PC-3 (cell line): ENCODE results near the gene PRUNE2. TPM values are rescaled to one million over a fixed set of nuclear protein-coding genes. Genes with fewer than 3 reads are reported as not detected.

Experiments used
- ATAC-seq: fragments of 200-7000 bp; cut with Tn5 transposase; 2 replicates; pipeline ENCODE4 v1.9.1; 2020; ENCODE audit warnings: mild to moderate bottlenecking, moderate library complexity
- BruUV-seq: library from RNA; stranded (reverse); fragments of 400-500 nt; replicated peaks from 2 replicates; lab custom pipeline; 2021; lab: Mats Ljungman, UMichigan
- CTCF ChIA-PET: fragments of 300-600 bp; sonication (Branson Sonifier 250); formaldehyde crosslinking; loops from one replicate; lab custom pipeline; 2022; ENCODE audit warnings: antibody characterized with exemption; lab: Charles Lee
- POLR2A ChIA-PET: fragments of 300-600 bp; sonication (Branson Sonifier 250); formaldehyde crosslinking; loops from one replicate; lab custom pipeline; 2022; ENCODE audit warnings: antibody characterized with exemption; ENCODE audit not compliant: unreplicated experiment; lab: Charles Lee
- DNase-seq: peaks from one replicate; pipeline ENCODE4 v3.0.0-alpha.2; 2015
- H2AFZ ChIP-seq: fragments of 300-600 bp; sonication (generic); 2 replicates; pipeline ENCODE4 v1.6.0; 2016; ENCODE audit warnings: antibody characterized with exemption, low read length
- H3F3A ChIP-seq: fragments of 300-600 bp; sonication (generic); one replicate; pipeline ENCODE4 v1.6.0; 2017; ENCODE audit warnings: antibody characterized with exemption, low read length, control low read depth, mild to moderate bottlenecking; ENCODE audit not compliant: unreplicated experiment
- H3K27ac ChIP-seq: fragments of 300-600 bp; sonication (generic); 2 replicates; pipeline ENCODE4 v1.5.1; 2016; ENCODE audit warnings: mild to moderate bottlenecking, low read length
- H3K27me3 ChIP-seq: fragments of 300-600 bp; sonication (generic); 2 replicates; pipeline ENCODE4 v1.6.1; 2016; ENCODE audit warnings: low read length, mixed read lengths
- H3K36me3 ChIP-seq: fragments of 300-600 bp; sonication (generic); 2 replicates; pipeline ENCODE4 v1.6.1; 2016; ENCODE audit warnings: low read depth, mixed run types, low read length, mixed read lengths
- H3K4me1 ChIP-seq: fragments of 300-600 bp; sonication (generic); 2 replicates; pipeline ENCODE4 v1.5.1; 2016; ENCODE audit warnings: low read length; ENCODE audit not compliant: insufficient read depth
- H3K4me2 ChIP-seq: fragments of 300-600 bp; sonication (generic); 2 replicates; pipeline ENCODE4 v1.6.0; 2016; ENCODE audit warnings: low read length
- H3K4me3 ChIP-seq: fragments of 300-600 bp; sonication (generic); 2 replicates; pipeline ENCODE4 v1.5.1; 2016; ENCODE audit warnings: mild to moderate bottlenecking, low read length, mixed read lengths
- H3K79me2 ChIP-seq: fragments of 300-600 bp; sonication (generic); 2 replicates; pipeline ENCODE4 v1.6.1; 2017; ENCODE audit warnings: low read length, mixed read lengths
- H3K9ac ChIP-seq: fragments of 300-600 bp; sonication (generic); 2 replicates; pipeline ENCODE4 v1.6.0; 2016; ENCODE audit warnings: mild to moderate bottlenecking, low read length
- H3K9me2 ChIP-seq: fragments of 300-600 bp; sonication (generic); replicated peaks from 2 replicates; pipeline ENCODE4 v1.6.1; 2016; ENCODE audit warnings: mixed run types, low read length, mixed read lengths
- H3K9me3 ChIP-seq: fragments of 300-600 bp; sonication (generic); 2 replicates; pipeline ENCODE4 v1.6.1; 2016; ENCODE audit warnings: low read length, mixed read lengths
- H4K20me1 ChIP-seq: fragments of 300-600 bp; sonication (generic); 2 replicates; pipeline ENCODE4 v1.6.1; 2016; ENCODE audit warnings: low read length, mixed read lengths
- EZH2 ChIP-seq: fragments of 300-600 bp; sonication (generic); IDR thresholded peaks from one replicate; pipeline ENCODE4 v1.6.1; 2017; ENCODE audit warnings: antibody characterized with exemption, mild to moderate bottlenecking, low read length; ENCODE audit not compliant: unreplicated experiment
- EZH2phosphoT487 ChIP-seq: fragments of 300-600 bp; sonication (generic); IDR thresholded peaks from 2 replicates; pipeline ENCODE4 v1.6.1; 2018; ENCODE audit warnings: mild to moderate bottlenecking, antibody characterized with exemption, low read length, borderline replicate concordance
- intact Hi-C: fragments of 100-400 bp; cut with micrococcal nuclease; formaldehyde crosslinking; loops from 2 replicates; pipeline ENCODE4 v1.9.0; 2023
- total RNA-seq: library from RNA; depleted of rRNA; stranded (reverse); fragments of >200 nt; gene quantifications from 2 replicates; pipeline ENCODE4 v1.2.3, GENCODE V29; 2014
- TF ChIP-seq, protein P1 (sequence below): fragments of 300-600 bp; sonication (generic); conservative IDR thresholded peaks from 2 replicates; pipeline ENCODE4 v1.5.1; 2017; ENCODE audit warnings: antibody characterized with exemption, low read depth, mild to moderate bottlenecking, low read length

Gene PRUNE2
- total RNA-seq, 1 experiment from 2014 or later: not detected

DNA sequence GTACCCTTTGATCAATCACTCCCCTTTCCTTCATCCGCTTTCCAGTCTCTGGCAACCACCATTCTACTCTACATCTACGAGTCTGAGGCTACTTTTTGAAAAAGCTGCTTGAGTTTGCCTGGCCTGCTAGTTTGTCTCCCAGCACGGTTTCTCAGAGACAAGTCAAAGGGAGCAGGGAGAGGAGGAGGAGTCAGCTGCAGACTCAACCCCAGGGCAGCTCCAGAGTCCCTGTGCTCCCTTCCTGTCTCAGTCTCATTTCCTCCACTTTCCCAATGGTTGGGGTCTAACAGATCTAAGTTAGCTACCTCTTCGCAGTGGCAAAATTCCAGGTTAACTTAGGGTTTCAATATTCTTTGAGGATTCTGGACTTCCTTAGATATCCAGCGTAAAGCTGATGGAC lies 221.7 kb downstream of the PRUNE2 start:
- no peak overlapping the region for H3K27ac ChIP-seq
- H3K4me2 ChIP-seq: no peak overlapping the region
- no peaks in the 10 kb centered on the region for H3K9me3 ChIP-seq
- ChIA-PET POLR2A (no interaction called here), CTCF (no interaction called here)
- no peaks in the 10 kb centered on the region for H3K79me2 ChIP-seq
- H3K36me3 ChIP-seq: no peaks in the 10 kb centered on the region
- no peaks in the 10 kb centered on the region for H3K27me3 ChIP-seq
- no peaks in the 10 kb centered on the region for H3K4me1 ChIP-seq
- no peaks in the 10 kb centered on the region for H3F3A ChIP-seq
- no TSS peak for BruUV-seq
- intact Hi-C loops: no loop called here
- H3K4me3 ChIP-seq: no peak overlapping the region
- DNase-seq (no peak), ATAC-seq (no peak)
- H4K20me1 ChIP-seq: no peaks in the 10 kb centered on the region
- H2AFZ ChIP-seq: no peak overlapping the region
- TF ChIP-seq, protein P1, sequence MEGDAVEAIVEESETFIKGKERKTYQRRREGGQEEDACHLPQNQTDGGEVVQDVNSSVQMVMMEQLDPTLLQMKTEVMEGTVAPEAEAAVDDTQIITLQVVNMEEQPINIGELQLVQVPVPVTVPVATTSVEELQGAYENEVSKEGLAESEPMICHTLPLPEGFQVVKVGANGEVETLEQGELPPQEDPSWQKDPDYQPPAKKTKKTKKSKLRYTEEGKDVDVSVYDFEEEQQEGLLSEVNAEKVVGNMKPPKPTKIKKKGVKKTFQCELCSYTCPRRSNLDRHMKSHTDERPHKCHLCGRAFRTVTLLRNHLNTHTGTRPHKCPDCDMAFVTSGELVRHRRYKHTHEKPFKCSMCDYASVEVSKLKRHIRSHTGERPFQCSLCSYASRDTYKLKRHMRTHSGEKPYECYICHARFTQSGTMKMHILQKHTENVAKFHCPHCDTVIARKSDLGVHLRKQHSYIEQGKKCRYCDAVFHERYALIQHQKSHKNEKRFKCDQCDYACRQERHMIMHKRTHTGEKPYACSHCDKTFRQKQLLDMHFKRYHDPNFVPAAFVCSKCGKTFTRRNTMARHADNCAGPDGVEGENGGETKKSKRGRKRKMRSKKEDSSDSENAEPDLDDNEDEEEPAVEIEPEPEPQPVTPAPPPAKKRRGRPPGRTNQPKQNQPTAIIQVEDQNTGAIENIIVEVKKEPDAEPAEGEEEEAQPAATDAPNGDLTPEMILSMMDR: no peak
- no peak for TF ChIP-seq EZH2
- TF ChIP-seq EZH2phosphoT487: no peak
- no peaks in the 10 kb centered on the region for H3K9me2 ChIP-seq
- H3K9ac ChIP-seq: no peak overlapping the region

DNA sequence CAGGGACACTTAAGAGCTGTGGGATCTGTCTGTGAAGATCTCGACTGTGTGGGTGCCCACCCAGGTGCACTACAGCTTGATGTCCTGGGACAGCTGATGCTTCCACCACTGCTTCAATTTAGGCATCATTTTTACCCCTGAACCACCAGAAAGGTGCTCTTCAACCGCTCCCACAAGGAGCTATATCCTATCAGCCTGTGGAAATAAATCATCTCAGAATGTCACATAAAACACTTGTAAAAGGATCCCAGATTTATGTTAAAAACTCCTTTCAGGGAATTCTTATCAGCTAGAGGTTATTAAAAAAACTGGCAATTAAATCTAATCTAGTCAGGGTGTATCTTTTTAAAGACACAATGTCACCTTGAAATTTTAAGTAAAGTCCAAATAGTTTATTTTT lies 224.4 kb downstream of the PRUNE2 start:
- Histone ChIP-seq H3K9me2 (no peaks in the 10 kb centered on the region), H3K27me3 (no peaks in the 10 kb centered on the region), H2AFZ (no peak overlapping the region), H3K9ac (no peak overlapping the region), H3K9me3 (no peaks in the 10 kb centered on the region), H3K79me2 (no peaks in the 10 kb centered on the region), H4K20me1 (no peaks in the 10 kb centered on the region), H3K27ac (no peak overlapping the region), H3K4me3 (no peak overlapping the region), H3K4me1 (no peaks in the 10 kb centered on the region), H3F3A (no peaks in the 10 kb centered on the region), H3K4me2 (no peak overlapping the region), H3K36me3 (no peaks in the 10 kb centered on the region)
- intact Hi-C loops: no loop called here
- ChIA-PET CTCF (no interaction called here), POLR2A (interaction anchor here (0.7 kb wide), 1 partner anchor 55 kb away, joined by 4 read pairs; no protein-coding TSS in a partner anchor)
- DNase-seq (no peak), ATAC-seq (no peak)
- no peak for TF ChIP-seq EZH2
- TF ChIP-seq EZH2phosphoT487: no peak
- TF ChIP-seq, protein P1: no peak
- no TSS peak for BruUV-seq

- CTCF ChIA-PET: no interaction called here
- no peaks in the 10 kb centered on the region for H3K4me1 ChIP-seq
- H3F3A ChIP-seq: no peaks in the 10 kb centered on the region
- ATAC-seq (no peak), DNase-seq (no peak)
- no peaks in the 10 kb centered on the region for H4K20me1 ChIP-seq
- H3K4me3 ChIP-seq: no peak overlapping the region
- H3K27ac ChIP-seq: no peak overlapping the region
- H3K36me3 ChIP-seq: no peaks in the 10 kb centered on the region
- intact Hi-C loops: no loop called here
- TF ChIP-seq EZH2 (no peak), EZH2phosphoT487 (no peak)
- TF ChIP-seq, protein P1: no peak
- no peak overlapping the region for H3K9ac ChIP-seq
- H3K27me3 ChIP-seq: no peaks in the 10 kb centered on the region
- H3K79me2 ChIP-seq: no peaks in the 10 kb centered on the region
- no peaks in the 10 kb centered on the region for H3K9me3 ChIP-seq
- POLR2A ChIA-PET: no interaction called here
- H2AFZ ChIP-seq: no peak overlapping the region
- no TSS peak for BruUV-seq
- H3K4me2 ChIP-seq: no peak overlapping the region
- no peaks in the 10 kb centered on the region for H3K9me2 ChIP-seq
Observed at GRCh38 chr9:76680716-76681425, 225.0 kb downstream of the PRUNE2 start.
